ENCODE results near the gene LIMS2.

DNA sequence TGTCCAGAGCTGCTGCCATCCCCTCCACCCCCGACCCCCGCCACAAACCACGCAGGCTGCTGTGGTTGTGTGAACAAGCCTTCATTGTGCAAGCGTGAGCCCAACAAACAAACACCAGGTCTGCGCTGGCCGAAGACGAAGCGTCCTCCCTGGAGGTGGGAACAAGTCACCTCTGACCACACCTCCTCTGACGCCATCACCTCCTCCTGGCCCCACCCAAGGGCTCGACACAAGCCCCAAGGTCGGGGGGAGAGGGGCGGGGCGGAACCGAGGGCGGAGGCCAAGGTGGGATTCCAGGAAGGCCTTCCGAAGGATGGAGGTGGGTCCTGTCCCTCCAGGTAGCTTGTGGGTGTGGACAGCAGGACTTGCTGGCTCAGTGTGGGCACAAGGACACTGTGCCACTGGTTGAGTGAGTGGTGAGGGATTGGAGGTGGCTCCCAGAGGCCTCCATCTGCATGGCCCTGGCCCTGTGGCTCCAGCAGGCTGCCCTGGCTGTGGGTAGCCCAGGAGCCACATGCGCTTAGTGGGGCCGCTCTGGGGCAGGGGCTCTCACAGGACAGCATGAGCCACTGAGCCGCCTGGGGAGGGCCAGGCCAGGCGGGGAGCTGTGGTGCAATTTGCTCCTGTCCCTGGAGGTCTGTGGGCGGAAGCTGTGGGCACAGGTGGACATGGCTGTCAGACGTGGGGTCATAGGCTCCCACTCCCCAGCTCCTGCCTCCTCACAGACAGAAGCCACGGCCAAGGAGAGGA is 36.8 kb downstream of the LIMS2 start:
- TF ChIP-seq, protein P1, sequence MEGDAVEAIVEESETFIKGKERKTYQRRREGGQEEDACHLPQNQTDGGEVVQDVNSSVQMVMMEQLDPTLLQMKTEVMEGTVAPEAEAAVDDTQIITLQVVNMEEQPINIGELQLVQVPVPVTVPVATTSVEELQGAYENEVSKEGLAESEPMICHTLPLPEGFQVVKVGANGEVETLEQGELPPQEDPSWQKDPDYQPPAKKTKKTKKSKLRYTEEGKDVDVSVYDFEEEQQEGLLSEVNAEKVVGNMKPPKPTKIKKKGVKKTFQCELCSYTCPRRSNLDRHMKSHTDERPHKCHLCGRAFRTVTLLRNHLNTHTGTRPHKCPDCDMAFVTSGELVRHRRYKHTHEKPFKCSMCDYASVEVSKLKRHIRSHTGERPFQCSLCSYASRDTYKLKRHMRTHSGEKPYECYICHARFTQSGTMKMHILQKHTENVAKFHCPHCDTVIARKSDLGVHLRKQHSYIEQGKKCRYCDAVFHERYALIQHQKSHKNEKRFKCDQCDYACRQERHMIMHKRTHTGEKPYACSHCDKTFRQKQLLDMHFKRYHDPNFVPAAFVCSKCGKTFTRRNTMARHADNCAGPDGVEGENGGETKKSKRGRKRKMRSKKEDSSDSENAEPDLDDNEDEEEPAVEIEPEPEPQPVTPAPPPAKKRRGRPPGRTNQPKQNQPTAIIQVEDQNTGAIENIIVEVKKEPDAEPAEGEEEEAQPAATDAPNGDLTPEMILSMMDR (IDR thresholded peaks at IDR 0.05; ENCODE audit: insufficient read depth, low read length, poor library complexity, severe bottlenecking), result no peak
- no peak for TF ChIP-seq EZH2phosphoT487 (conservative IDR thresholded peaks at IDR 0.05; ENCODE audit: low read length)
